Tongue (tissue), 2 donors: ENCODE data around the gene ATF7. TPM values are rescaled to one million over a fixed set of nuclear protein-coding genes. Genes with fewer than 3 reads are reported as not detected.

Experiments used
- DNase-seq: peaks from one replicate; pipeline ENCODE4 v3.0.0-alpha.2; 2015
- total RNA-seq: library from RNA; depleted of rRNA; stranded (reverse); fragments of >200 nt; gene quantifications from one replicate; pipeline ENCODE4 v1.2.3, GENCODE V29; 2014

Gene ATF7
- total RNA-seq, 1 donor from 2014 or later, result 21.1 TPM

DNA sequence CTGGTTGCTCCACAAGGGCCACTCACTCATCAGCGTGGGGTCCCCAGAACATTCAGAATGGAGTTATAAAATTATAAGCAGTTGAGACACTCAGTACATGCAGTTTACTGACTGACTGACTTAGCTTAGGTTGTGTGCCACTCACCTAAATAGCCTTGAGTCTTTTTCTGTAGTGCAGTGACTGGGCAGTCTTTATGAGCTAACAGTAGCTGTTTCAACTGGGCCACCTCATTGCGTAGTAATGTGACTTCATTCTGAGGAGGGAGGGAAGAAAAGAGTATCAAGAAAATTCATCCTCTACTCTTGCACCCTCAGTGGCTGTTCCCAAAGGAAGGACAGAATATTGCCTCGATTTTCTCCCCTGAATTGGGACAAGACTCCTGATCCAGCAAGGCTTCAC lies 103.1 kb downstream of the ATF7 start:
- DNase-seq, result no peak

DNA sequence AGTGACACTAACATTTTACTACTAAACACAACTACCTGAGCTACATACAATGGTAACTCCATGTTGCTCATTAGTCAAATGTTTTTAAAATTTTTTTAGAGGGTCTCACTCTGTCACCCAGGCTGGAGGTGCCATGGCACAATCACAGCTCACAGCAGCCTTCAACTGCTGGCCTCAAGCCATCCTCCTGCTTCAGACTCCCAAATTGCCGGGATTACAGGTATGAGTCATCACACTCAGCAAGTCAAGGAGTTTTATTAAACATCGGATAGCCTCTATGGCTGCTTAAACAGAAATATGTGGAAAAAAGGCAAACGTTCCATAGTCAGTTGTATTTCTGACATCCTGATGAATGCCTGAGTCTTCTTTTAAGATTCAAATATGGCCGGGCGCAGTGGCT lies 107.8 kb downstream of the ATF7 start:
- DNase-seq, result no peak

DNA sequence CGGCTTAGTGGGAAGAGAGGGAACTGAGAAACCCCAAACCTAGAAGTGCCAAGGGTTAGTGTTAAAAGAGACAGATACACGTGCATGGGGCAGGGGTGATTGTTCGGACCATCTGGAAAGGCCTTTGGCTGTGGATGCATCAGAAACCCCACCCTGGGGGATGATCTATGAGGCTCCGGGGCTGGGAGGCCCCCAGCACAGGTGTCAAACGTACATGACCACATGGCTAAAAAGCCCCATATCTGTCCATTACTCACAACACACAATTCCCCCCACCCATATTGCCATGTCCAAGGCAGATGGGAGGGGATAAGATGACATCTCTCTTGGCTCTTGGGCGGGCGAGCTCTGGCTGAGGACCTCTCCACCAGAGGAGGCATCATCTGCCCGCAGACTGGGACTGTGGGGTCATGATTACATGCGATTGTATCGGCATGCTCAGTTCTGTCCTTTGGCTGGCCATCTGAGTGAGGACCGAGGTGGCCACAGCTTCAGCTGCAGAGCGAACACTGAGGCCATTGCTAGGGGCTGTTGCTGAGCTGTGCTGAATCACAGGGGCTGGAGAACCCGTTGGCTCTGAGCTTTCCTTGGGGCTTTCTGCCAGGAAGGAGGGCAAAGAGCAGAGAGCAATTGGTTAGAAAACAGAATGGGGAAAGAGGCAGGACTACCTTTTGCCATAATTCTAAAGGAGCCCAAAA lies 109.3 kb downstream of the ATF7 start:
- no peak for DNase-seq

DNA sequence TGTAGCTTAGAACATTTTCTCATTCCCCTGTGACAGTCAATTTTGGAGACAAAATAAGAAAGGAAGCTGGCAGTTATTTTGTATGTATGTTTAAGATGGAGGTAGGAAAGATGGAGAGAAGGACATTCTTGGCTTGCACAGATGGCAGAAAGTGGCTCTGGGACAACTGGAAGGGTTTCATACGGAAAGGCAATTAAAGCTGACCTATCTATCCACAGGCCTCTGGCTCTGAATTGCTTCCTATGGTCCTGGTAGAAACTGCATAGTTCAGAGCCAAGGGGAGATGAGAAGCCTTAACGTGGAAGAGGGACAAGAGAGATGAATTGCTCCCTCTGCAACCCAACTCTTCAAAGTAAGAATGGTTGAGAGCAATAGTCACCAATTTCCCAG lies 110.9 kb downstream of the ATF7 start:
- DNase-seq, result no peak

DNA sequence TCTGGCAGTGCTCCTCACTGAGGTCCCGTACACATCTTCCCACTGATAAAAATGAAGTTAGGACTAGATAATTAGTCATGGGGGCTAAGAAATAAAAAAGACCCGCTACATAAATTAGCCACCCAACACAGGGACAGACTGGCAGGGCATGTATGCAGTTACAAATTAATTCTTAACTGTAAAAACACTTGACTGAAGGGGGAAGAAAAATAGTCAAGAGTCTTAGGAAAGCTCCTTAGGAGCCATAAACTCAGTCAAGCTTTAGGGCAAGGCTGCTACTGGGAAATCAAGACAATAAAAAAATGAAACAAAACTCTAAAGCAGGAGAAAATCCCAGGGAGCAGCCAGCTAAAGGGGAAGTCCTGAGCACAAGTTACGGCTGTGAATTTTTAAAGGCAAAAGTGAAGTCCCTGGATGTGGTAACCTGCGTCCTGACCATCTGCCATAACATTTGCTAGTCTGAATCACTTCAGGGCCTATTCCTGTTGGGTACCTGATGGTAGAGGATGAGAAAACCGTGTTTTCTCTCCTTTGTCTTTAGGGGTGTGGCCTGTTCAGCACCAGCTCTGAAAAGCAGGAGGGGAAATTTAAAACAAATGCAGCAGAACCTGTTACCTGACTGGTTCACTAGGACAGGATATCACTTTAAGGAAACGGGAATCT lies 111.4 kb downstream of the ATF7 start:
- DNase-seq, result no peak

DNA sequence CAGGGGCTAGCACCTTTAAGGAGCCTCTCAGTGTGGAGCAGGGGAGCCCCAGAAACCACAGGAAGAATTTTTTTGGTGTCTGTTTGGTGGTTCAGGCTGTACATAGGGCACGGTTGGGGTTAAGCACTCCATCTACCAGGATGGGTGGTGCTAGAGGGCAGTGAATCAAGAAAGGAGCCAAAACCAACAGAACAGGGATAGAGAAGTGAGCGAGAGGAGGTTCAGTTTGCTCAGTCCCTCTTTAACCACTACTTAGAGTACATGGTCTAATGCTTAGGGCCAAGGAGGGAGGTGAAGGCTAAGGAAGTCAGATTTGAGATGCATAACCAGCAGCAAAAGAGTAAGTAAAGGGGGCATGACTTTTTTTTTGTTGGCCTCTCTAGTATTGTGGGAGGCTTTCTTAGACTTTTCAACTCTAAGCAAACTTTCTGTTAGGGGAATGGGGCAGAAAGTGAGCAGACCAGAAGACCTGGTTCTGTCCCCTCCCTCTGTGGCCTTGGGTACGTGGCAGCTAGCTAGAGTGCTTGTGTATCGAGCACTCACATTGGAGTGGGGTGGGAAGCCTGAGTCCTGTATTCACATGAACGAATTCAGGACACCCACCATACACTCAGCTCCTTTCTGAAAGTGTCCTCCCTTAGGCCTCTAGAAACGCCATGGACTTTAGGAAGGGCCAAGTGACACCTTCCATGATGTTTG lies 112.3 kb downstream of the ATF7 start:
- DNase-seq, result no peak

DNA sequence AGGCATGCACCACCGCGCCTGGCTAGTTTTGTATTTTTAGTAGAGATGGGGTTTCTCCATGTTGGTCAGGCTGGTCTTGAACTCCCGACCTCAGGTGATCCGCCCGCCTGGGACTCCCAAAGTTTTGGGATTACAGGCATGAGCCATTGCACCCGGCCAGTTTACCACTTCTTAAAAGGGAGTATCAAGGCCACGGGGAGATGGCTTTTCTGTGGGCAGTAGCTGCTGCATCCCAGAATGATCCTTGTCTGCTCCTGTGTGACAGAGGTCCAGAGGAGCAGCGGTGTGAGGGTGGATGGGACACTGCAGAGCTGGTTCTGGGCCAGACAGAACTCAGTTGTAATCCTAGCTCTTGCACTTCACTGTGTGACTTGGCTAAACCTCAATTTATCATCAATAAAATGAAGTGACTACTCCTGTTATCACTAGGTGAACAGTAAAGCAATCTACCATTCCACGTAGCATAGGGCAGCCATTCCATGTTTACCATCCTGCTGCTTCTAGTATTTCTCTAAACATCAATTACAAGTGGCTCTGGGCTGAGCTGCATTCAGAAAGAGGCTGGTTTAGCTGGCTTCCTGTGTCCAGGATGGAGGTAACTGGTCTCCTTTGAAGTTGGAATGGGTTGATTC lies 115.9 kb downstream of the ATF7 start:
- DNase-seq, result no peak

DNA sequence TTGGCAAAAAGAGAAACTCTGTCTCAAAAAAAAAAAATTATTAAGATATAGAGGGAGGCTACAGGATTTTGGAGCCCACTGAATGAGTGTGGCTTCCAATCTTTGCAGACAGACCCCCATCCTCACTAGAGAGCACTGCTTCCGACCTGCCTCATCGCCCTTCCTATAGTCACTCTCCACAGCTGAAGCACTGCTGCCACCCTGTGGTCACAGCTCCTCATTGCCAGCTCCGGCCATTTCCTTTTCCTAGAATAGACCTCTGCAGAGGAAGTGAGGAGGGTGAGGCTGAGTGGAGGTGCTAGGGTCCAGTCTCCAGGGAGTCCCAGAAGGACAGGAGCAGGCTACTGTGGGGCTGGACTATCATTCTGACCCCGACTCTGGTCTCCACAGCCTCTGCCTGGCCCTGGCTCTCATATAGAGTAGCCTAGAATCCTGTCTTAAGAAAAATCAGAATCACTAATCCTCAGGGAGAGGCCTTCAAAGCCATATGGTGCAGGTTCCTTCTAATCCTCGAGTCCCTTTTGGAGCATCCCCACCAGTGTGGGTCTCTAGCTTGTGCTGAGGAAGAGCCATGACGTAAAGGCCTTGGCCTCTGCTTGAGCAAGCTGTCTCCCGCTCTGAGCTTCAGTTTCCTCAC lies 117.5 kb downstream of the ATF7 start:
- DNase-seq, result peak; percentile 91

DNA sequence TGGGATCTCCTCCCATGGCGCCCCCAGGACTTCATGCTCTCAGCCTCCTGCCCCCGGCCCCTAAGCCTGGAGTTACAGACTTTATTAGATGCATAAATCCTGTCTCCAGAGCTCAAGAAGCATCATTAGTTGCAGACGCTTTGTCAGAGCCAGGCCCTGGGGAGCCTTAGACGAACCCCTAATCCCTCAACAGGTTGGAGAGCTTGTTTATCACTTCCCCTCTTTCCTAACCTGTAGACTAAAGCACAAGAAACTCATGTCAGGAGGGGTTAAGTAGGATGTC lies 118.6 kb downstream of the ATF7 start:
- DNase-seq, result no peak

DNA sequence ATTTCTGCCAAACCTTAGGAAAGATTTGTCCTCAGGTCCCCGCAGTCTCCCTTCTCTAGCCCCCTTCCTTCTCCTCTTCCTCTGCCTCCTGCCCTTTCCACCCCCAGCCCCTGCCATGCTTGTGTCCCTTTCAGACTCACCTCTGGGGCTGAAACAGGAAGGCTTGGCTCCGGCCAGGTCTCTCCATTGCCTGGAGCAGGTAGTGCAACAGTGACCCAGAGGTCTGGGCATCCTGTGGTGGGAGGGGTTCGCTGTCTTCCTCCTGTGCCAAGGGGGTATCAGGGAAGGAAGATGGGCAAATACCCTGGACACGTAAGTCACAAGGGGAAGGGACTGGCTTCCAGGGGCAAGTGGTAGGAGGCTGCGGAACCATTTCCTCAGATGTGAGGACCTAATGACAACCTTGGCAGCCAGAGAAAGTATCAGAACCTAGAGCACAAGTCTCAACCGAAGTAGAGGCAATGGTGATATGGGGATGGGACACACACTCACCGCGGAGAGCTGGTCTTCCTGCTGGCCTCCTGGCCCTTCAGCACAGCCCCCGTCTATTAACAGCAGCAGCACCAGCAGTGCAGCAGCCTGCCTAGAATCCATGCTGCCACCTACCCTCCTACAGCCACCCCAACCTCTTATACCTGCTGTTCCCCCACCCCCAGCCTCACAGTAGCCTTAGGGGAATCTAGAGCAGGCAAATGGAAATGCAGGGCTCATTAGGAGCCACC lies 119.1 kb downstream of the ATF7 start, which contains the start of gene NPFF:
TSS of gene NPFF (minus strand) at position 604 of the 722 bp plus-strand sequence. CDS start at position 594, 10 bp downstream.
- DNase-seq, result no peak

DNA sequence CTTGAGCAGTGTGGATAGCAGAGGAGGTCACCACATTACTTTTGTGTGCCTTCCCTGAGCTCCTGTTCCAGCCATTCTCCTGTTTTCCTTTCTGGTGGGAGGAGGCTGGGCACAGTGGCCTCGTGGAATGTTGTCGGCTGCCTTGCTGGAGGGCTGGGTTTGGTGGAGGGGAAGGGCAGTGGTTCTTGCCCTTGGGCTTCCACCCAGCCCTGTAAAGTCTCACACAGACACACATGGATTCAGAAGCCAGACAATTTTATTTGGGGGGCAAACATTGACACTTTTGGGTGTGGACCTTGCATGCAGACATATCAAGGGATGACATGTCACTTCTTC lies 119.8 kb downstream of the ATF7 start:
- DNase-seq, result no peak

DNA sequence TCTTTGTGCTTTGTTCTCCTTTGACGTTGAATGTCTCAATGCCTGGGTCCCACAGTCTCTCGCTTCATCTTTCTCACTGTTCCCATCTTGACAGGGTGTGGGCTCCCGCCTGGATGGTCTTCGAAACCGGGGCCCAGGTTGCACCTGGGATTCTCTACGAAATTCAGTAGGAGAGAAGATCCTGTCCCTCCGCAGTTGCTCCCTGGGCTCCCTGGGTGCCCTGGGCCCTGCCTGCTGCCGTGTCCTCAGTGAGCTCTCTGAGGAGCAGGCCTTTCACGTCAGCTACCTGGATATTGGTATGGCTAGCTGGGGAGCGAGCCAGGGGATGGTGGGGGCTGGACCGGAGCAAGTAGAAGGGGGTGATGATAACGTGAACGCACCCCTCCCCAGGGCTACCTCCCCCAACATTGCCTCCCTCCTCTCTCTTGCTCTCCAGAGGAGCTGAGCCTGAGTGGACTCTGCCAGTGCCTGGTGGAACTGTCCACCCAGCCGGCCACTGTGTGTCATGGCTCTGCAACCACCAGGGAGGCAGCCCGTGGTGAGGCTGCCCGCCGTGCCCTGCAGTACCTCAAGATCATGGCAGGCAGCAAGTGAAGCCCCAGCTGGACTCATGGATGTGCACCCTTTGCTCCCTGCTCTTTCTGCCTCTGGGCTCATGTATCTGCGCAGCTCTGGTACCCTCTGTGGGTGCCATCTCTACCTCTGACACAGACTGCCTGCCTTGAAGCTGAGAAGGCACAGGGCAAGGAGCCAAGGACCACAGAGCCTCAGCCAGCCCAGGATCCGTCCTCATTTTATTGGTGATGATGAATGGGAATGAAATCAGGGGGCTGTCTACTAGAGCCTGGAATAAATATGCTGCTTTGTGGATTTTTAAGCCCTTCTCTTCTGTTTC lies 120.4 kb downstream of the ATF7 start:
- no peak for DNase-seq

DNA sequence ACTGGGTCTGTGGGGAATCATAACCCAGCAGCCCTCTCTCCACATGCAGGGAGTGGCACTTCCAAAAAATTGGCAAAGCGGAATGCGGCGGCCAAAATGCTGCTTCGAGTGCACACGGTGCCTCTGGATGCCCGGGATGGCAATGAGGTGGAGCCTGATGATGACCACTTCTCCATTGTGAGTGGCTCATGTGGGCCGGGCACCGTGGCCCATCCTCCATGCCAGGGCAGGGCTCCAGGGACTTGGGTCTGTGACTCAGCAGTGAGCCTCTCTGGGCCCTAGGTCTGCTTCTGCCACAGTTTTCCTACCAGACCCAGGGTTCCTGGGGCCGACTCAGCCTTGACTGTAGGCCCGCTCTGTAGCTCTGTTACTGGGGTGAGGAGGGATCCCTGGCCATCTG lies 121.1 kb downstream of the ATF7 start:
- DNase-seq, result no peak

DNA sequence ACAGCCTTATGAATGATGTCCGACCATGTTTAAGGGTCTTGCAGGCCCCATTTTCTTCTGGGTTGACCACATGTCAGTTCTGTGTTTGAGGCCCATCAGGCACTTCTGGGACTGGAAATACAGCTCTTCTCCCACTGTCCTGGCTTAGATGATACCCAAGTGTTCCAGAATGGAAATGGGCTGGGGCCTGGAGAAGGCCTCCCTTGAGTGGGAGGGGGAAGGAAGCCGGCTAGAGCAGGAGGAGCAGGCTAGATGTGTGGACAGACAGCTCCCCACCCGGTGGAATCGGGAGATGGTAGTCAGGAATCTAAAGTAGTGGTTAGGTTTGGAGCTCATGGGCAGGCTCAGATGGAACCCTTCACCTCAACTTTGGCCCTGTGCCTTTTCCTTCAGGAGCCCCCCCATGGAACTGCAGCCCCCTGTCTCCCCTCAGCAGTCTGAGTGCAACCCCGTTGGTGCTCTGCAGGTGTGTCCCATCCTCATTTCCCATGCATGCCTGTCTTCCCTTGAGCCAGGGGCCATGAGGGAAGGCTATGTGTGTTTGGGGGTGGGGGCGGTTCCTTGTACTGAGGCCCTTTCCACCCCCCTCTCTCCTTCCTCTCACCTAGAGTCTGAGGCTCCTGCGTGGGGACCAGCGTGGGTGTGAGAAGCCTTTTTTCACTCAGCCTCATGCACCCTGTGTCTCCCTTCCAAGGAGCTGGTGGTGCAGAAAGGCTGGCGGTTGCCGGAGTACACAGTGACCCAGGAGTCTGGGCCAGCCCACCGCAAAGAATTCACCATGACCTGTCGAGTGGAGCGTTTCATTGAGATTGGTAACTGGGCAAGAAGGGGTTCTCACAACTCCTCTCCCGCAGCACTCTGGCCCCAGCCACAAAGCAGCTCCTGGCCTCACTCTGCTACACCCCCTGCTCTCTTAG lies 121.9 kb downstream of the ATF7 start:
- DNase-seq, result no peak

DNA sequence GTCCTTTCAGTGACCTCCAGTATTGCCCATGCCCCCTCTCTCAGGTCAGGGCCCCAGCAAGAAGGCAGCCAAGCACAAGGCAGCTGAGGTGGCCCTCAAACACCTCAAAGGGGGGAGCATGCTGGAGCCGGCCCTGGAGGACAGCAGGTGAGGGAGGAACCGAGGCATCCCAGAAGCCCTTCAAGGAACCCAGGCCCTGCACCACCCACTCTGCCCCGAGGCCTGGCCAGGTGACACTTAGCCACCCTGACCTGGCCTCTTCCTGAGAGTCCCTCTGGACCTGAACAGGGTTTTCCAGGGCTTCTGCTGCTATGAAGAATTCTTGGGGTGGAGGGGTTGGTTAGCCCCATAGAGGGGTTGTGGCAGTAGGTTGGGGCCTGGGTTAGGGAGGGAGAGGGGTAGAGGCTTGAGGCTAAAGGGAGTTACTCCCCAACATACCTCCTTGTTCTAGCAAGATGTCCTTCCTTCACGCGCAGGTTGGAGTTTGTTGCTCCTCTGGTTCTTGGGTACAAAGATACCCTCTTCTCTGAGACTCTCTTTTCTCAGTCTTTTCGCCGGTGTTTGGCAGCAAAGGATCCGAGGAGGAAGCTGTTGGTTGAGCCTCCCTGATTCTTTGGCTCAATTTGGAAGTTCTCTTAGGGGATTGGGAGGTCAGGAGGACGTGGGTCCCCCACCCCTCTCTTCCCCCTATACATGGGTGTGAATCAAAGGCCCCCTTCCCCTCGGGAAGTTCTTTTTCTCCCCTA lies 123.0 kb downstream of the ATF7 start:
- DNase-seq, result no peak

DNA sequence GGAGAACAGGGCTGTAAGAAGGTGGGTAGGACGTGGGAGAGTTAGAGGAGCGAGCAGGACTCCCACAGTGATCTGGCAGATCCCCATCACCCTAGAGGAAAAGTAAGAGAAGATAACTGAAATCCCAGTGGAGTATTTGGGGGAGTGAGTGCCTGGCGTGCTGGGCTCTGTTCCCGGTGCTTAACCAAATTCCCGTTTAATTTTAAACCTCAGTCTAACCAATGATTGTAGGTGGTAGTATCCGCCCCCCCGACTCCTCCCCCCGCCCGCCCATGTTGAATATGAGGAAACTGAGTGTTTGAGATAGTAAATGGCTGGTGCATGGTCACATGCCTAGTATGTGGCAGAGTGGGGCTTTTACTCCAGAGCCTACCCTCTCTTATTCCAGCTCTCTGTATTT lies 123.9 kb downstream of the ATF7 start:
- DNase-seq, result no peak

DNA sequence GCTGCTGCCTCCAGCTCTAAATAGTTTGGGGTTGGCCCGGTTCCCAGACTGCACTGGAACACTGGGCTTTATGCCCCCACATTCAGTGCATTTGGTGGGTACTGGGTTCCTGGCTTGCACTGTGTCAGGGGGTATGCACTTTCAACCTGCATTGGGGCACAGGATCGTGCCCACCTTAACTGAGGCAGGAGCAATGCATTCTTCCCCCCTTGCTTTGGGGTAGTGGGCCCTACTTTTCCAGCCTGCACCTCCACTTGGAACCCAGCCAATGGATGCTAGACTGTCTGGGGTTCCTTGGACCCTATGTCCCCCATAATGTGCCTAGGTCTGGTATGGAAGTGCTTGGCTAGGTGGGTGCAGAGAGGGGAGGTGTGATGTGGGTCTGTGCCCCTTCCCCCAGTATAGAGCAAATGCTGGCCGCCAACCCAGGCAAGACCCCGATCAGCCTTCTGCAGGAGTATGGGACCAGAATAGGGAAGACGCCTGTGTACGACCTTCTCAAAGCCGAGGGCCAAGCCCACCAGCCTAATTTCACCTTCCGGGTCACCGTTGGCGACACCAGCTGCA lies 124.5 kb downstream of the ATF7 start:
- DNase-seq, result no peak

DNA sequence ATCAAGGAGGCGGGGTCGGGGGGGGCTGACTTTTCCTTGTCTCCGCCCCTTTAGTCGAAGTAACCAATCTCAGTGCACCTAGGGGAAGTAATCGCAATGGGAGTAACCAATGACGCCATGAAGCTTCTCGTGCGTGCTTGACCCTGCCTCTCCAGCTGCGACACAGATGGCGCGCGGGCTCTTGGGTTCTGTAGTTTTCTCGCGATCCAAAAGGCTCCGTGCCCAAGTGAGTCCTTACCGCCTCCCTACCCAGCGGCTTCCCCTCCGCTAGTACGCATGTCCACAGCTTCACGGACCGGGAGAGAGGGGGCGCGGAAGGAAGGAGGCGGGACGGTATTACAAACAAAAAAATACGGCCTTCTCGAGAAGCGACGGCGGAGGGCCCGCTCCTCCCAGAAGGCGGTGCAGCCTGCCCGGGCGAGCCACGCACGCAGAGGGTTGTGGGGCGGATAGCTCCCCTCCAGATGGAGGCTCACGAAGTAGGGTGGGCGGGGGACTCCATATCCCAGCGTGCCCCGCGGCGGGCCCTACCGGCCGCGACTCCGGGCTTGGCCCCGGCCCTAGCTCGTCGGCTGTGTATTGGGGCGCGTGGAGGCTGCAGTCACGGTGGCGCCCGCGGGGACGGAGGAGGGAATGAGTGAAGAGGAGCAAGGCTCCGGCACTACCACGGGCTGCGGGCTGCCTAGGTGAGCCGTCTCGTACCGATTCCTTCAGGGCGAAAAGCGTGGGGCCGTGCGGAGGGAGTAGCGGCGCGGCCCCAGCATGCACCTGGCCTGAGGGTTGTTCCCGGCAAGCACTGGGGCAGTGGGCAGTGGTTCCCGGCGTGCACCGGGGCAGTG lies 125.2 kb downstream of the ATF7 start, which contains the start of gene TARBP2:
TSS of gene TARBP2 (plus strand) at position 508 of the 839 bp plus-strand sequence. CDS start at position 634, 126 bp downstream.
- DNase-seq, result peak; percentile 100
